NCI-H2107 treated with DMSO at 0.1 percent for 48 hours (cell line): Measurements from ENCODE around the gene PCYT1A.
"Not testable (repeated sequence)": the region's sequence is repeated elsewhere in the genome, so short reads cannot be mapped to it uniquely, and the experiment has no call there.

Experiments
- DNase-seq: peaks from one replicate; lab custom pipeline; 2025; ENCODE audit not compliant: unreplicated experiment; lab: John Stamatoyannopoulos, UW

Gene PCYT1A

GRCh38 chr3:196216089-196216564 lies 71.4 kb downstream of the PCYT1A start, which contains the start of gene SLC51A:
Gene SLC51A, plus strand, starts transcription at chr3:196216534. Its CDS starts 179 bp downstream, at chr3:196216713.
- DNase-seq: no peak

- no peak for DNase-seq
Measured at GRCh38 chr3:196215493-196216020, 72.0 kb downstream of the PCYT1A start.

- no peak for DNase-seq
Measured at GRCh38 chr3:196214783-196215441, 72.6 kb downstream of the PCYT1A start.

GRCh38 chr3:196210673-196211556 lies 76.6 kb downstream of the PCYT1A start, which contains the start of gene ZDHHC19:
Gene ZDHHC19, minus strand, starts transcription at chr3:196211400. Its CDS starts 85 bp downstream, at chr3:196211315.
- DNase-seq: no peak

GRCh38 chr3:196209944-196210672 lies 77.4 kb downstream of the PCYT1A start:
- not testable (repeated sequence) for DNase-seq

GRCh38 chr3:196208942-196209695 lies 78.4 kb downstream of the PCYT1A start:
- no peak for DNase-seq

- DNase-seq: no peak
Measured at GRCh38 chr3:196207833-196208607, 79.5 kb downstream of the PCYT1A start.

GRCh38 chr3:196207159-196207832 lies 80.2 kb downstream of the PCYT1A start:
- DNase-seq: no peak

- DNase-seq: not testable (repeated sequence)
Measured at GRCh38 chr3:196205442-196206205, 81.9 kb downstream of the PCYT1A start.

GRCh38 chr3:196203846-196204245 lies 83.7 kb downstream of the PCYT1A start:
- DNase-seq: no peak

- no peak for DNase-seq
Measured at GRCh38 chr3:196202516-196202970, 85.0 kb downstream of the PCYT1A start.

GRCh38 chr3:196198771-196199753 lies 88.5 kb downstream of the PCYT1A start:
- DNase-seq: no peak

GRCh38 chr3:196198081-196198675 lies 89.3 kb downstream of the PCYT1A start:
- no peak for DNase-seq

- DNase-seq: no peak
Measured at GRCh38 chr3:196197524-196197923, 90.0 kb downstream of the PCYT1A start.

- DNase-seq: no peak
Measured at GRCh38 chr3:196195664-196196265, 91.8 kb downstream of the PCYT1A start.

GRCh38 chr3:196194542-196194915 lies 93.0 kb downstream of the PCYT1A start:
- no peak for DNase-seq
